Measurements from ENCODE around the gene EXD2.
"Not testable (repeated sequence)": the region's sequence is repeated elsewhere in the genome, so short reads cannot be mapped to it uniquely, and the experiment has no call there.

Gene EXD2

GRCh38 chr14:69199786-69200185, 8.5 kb downstream of the EXD2 start:
- no peak for DNase-seq

DNA sequence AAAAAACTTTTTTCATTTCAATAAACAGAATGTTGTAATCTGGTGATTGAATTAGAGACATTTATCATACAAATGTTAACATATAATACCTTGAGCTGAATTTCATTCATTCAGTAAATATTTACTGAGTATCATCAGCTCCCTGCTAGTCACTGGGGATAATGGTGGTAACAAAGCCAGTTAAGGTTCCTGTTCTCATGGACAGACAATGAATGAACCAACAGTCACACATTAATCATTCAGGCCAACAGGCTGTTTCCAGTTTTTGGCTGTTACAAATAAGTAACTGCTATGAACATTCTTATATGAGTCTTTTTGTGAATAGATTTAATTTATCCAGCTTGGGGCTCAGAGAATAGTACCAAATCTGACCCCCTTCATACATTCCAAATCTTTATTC, 13.5 kb downstream of the EXD2 start:
- DNase-seq, result no peak

- DNase-seq, result no peak
Measured at GRCh38 chr14:69207435-69208041, 16.2 kb downstream of the EXD2 start.

- no peak for DNase-seq
Measured at GRCh38 chr14:69208666-69209065, 17.4 kb downstream of the EXD2 start.

GRCh38 chr14:69214393-69214792, 23.1 kb downstream of the EXD2 start:
- no peak for DNase-seq

DNA sequence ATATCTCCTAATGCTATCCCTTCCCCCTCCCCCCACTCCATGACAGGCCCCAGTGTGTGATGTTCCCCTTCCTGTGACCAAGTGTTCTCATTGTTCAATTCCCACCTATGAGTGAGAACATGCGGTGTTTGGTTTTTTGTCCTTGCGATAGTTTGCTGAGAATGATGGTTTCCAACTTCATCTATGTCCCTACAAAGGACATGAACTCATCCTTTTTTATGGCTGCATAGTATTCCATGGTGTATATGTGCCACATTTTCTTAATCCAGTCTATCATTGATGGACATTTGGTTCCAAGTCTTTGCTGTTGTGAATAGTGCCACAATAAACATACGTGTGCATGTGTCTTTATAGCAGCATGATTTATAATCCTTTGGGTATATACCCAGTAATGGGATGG, 26.4 kb downstream of the EXD2 start:
- DNase-seq, result not testable (repeated sequence)

GRCh38 chr14:69224946-69225345, 33.6 kb downstream of the EXD2 start:
- no peak for DNase-seq

GRCh38 chr14:69226178-69226577, 34.9 kb downstream of the EXD2 start:
- DNase-seq, result no peak

- DNase-seq, result no peak
Measured at GRCh38 chr14:69226736-69227135, 35.4 kb downstream of the EXD2 start.

- DNase-seq, result no peak
Measured at GRCh38 chr14:69231486-69231885, 40.2 kb downstream of the EXD2 start.

DNA sequence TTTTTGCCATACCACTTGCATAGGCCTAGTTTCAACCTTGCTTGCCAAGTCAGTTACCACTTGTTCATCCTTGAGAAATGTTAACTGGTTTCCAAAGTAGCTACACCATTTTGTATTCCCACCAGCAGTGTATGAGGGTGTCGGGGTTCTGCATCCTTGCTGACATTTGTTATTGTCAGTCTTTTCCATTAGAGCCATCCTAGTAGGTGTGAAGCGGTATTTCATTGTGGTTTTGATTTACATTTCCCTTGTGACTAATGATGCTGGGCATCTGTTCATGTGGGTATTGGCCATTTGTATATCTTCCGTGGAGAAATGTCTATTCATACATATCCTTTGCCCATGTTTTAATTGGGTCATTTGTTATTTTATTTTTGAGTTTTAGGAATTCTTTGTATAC, 41.1 kb downstream of the EXD2 start:
- no peak for DNase-seq

- no peak for DNase-seq
Measured at GRCh38 chr14:69234106-69234505, 42.8 kb downstream of the EXD2 start.

- DNase-seq, result no peak
Measured at GRCh38 chr14:69235708-69236107, 44.4 kb downstream of the EXD2 start.

DNA sequence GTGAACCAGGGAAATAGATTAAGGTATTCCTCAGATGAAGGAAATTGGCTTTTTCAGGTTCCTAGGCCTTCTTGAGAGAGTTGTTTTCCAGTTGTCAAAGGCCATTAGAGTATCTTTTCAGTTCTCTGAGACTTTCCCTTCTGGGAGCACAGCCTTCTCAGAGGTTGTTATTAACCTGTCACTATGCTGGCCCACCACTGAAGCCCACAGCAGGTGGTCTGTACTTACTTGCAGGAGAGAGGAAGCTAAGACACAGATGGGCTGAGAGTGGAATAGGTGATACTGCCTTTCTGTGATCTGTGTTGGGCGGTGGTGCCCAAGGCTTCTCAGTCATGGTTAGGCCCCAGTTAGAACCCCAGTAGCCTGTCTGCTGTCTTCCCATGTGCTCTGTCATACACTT, 45.8 kb downstream of the EXD2 start:
- DNase-seq, result no peak

DNA sequence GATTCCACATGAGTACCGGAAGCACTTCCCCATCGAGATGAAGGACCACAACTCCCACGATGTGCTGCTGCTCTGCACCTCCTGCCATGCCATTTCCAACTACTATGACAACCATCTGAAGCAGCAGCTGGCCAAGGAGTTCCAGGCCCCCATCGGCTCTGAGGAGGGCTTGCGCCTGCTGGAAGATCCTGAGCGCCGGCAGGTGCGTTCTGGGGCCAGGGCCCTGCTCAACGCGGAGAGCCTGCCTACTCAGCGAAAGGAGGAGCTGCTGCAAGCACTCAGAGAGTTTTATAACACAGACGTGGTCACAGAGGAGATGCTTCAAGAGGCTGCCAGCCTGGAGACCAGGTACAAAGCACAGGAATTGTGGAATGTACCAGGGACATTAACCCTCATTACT, 46.3 kb downstream of the EXD2 start:
- no peak for DNase-seq

- no peak for DNase-seq
Measured at GRCh38 chr14:69238883-69239282, 47.6 kb downstream of the EXD2 start.

- DNase-seq, result no peak
Measured at GRCh38 chr14:69240527-69241173, 49.4 kb downstream of the EXD2 start.

- no peak for DNase-seq
Measured at GRCh38 chr14:69241577-69241976, 50.3 kb downstream of the EXD2 start.

DNA sequence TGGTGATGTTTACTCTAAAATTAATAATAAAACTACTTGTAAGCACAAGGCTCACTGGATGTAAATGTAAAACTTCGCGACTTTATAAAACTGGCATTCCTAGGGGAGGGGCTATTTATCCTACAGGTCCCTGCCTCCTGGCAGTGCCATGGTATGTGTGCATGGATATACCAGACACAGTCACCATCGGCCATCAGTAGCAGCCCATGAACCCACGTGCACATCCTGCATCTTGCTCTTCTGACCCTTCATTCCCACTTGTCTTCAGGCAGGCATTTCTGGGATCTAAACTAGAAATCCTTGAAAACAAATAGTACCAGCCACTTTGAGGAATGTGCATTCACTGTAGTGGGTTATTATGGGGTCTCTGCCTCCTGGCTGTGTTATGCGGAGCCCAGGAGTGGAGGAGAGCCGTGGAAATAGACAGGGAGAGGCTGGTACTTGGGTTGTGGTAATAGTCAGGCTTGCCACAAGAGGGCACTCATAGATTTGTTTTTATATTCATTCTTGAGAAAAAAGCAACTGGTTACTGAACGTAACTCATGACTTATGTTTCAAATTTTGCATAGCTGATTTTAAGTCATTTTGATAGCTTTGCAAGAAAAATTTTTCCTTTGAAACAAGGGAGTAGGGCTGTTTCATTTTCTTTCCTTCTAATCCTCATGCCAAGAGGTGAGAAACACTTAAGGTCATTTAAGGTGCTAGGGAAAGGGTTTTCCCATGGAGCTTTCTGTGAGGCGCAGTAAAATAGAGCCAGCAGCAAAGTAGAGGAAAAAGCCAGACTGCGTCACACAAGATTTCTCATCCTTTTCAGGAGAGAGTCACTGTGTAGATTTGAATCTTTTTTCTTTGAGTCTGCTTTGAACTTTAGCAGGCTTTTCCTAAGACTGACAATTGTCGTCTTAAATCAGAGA, 51.3 kb downstream of the EXD2 start:
- DNase-seq, result peak; percentile 28 to 50

DNA sequence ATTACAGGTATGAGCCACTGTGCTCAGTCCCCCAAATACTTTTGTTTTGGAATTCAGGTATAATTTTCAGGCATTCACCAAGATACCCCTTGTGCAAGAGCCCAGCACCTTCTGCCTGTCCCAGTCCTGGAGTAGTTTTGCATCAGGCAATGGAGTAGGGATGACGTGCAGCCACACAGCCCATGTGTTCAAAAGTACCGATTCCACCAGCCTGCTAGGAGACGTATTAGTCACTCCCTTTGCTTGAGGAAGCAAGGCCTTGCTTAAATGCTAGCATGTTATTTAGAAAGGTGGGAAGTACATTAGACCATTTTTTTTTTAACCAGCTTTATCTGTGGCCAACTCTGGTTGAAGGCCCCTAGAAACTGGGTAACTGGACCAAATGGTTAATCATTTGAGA, 53.6 kb downstream of the EXD2 start:
- no peak for DNase-seq

- DNase-seq, result no peak
Measured at GRCh38 chr14:69246331-69246730, 55.0 kb downstream of the EXD2 start.

DNA sequence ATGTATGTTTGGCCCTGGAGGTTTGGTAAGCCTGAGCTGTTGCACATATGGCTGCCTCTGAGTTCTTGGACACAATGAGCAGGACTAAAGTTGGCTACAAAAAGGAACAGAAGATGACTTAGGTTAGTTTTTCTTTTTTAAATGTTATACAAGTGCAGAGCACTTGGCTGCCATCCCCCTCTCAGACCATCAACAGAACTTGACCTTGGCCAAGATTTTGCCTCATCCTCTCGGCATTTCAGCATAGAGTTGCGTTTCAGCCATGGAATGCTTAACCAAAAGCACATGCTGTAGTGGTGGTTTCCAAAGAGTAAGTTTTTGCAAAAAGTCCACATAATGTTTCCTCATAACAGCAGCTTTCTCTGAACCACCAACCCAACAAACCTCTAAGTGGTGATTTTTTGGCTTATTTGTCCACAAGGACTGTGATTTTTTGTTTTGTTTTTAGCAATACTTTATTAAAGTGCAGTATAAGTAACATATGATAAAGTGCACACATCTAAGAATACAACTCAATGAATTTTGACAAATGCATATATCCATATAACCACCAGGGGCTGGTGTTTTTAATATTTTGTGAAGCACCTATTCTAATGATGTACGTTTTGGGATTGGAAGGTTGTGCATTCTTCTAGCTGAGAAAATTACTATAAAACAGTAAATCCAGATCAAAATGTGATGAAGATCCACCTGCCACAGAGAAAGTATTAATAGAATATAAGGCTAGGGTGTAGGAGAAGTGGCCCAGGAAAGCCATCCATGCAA, 56.6 kb downstream of the EXD2 start:
- no peak for DNase-seq

DNA sequence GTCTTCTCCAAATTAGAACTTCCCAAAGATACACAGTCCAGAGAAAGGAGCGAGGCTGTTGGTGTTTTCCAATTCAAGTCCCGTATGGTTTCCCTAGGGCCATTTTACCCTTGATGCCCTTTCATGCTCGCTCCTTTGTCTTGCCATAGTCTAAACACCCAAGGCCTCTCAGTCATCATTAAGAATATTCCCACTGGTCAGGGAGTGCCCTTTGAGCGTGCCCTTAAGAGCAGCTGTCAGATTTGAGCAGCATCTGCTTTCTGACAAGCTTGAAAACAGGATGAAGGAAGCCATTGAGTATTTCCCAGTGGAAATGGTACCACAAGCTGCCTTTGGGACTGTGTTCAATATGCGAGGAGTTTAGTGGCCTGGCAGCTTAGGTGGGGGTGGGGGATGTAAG, 58.3 kb downstream of the EXD2 start:
- no peak for DNase-seq
